Measurements from ENCODE around the gene TMTC2. TPM values are rescaled to one million over a fixed set of nuclear protein-coding genes. Genes with fewer than 3 reads are reported as not detected.
A peak's percentile ranks its signal among the peaks of the same experiment; 100 is the strongest.

The TMTC2 gene
- total and polyA plus RNA-seq, 2 donors: 3.0 to 5.1 TPM

DNA sequence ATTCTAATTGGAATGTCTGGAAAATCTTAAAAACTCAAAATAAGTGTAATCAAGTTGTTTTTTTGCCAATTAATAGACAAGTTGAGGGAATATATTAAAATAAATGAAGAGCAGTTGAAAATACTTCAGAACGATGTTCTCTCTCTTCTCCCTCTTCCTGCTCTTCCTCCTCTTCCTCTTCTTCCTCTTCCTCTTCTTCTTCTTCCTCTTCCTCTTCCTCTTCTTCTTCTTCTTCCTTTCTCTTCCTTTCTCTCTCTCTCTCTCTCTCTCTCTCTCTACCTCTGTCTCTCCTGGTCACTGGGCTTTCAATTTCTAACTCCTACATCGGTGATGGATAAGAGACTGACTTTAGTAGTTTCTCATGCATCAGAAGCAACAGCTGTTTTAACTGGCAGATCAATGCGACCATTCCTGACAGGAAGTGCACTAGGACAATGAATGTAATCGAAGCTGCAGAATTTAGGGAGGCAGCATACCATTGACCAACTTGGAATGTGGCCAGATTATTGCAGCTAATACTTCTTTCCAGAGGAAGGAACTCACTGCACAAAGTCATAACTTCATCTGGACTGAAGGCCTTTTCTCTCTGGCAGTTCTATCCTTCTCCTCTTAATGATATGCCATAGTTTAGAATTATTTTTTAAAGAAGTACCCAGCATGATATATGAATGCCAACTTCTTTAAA lies 13.8 kb upstream of the TMTC2 start:
- DNase-seq (ENCODE audit: low read depth in 6 of 9, low spot score in 9 of 9): no peak
- Histone ChIP-seq H3K27me3 (ENCODE audit: control insufficient read depth in 2 of 2, insufficient read depth in 1 of 2, low read length in 1 of 2) (no peaks in the 10 kb centered on the region), H3K27ac (ENCODE audit: low read depth in 1 of 2, low read length in 1 of 2) (no peak overlapping the region), H3K4me1 (ENCODE audit: control insufficient read depth in 2 of 2, insufficient read depth in 2 of 2, low read length in 2 of 2) (no peaks in the 10 kb centered on the region), H3K36me3 (ENCODE audit: control insufficient read depth in 2 of 2, insufficient read depth in 2 of 2, low read length in 1 of 2) (no peaks in the 10 kb centered on the region), H3K4me3 (ENCODE audit: low read length in 2 of 2) (no peak overlapping the region), H3K9me3 (ENCODE audit: control insufficient read depth in 2 of 2, insufficient read depth in 1 of 2, low read length in 1 of 2) (no peaks in the 10 kb centered on the region)
- WGBS: 79% methylated on average over 4 of the region's 4 CpGs

DNA sequence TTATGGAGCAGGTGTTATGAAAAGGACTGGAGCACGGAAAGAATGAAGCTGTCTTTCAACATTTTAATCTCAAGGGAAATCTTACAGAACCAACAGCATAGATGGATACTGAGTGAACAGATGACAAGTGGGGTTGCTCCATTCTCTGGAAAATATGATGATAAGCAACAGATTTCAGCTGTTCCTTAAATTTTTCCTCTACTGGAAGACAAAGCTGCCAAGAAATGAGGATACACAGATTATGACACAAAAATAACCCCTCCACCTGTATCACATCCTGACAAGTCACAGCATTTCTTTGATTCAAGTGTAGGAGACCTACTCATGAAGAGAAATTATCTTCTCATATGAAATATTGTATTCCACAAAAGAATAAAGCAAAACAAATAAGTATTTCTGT lies 13.0 kb upstream of the TMTC2 start:
- Histone ChIP-seq H3K27ac (ENCODE audit: low read depth in 1 of 2, low read length in 1 of 2) (no peak overlapping the region), H3K4me1 (ENCODE audit: control insufficient read depth in 2 of 2, insufficient read depth in 2 of 2, low read length in 2 of 2) (no peaks in the 10 kb centered on the region), H3K27me3 (ENCODE audit: control insufficient read depth in 2 of 2, insufficient read depth in 1 of 2, low read length in 1 of 2) (no peaks in the 10 kb centered on the region), H3K4me3 (ENCODE audit: low read length in 2 of 2) (no peak overlapping the region), H3K36me3 (ENCODE audit: control insufficient read depth in 2 of 2, insufficient read depth in 2 of 2, low read length in 1 of 2) (no peaks in the 10 kb centered on the region), H3K9me3 (ENCODE audit: control insufficient read depth in 2 of 2, insufficient read depth in 1 of 2, low read length in 1 of 2) (no peaks in the 10 kb centered on the region)
- DNase-seq (ENCODE audit: low read depth in 6 of 9, low spot score in 9 of 9): no peak
- WGBS: 89% methylated on average over 1 of the region's 1 CpG

DNA sequence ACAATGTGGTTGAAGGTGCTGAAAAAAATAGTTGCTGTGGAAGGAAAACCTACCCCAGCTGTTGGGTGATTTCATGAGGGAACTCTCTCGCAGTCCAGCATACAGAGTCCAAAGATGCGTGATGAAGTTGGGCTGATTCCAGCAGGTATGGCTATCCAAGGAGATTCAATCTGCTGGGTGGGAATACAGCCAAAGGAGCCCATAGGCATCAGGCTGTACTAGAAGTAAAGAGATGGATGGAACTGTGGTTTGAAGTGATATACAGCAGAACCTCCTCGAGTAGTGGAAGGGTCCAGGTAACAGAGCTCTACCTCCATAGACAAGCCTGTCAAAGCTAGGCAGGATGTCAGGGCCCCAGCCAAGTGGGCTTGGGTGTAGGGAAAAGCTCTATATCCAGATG lies 11.5 kb upstream of the TMTC2 start:
- H3K36me3 ChIP-seq (ENCODE audit: control insufficient read depth in 2 of 2, insufficient read depth in 2 of 2, low read length in 1 of 2): no peaks in the 10 kb centered on the region
- H3K9me3 ChIP-seq (ENCODE audit: control insufficient read depth in 2 of 2, insufficient read depth in 1 of 2, low read length in 1 of 2): no peaks in the 10 kb centered on the region
- WGBS: 91% methylated on average over 3 of the region's 3 CpGs
- no peak overlapping the region for H3K4me3 ChIP-seq (ENCODE audit: low read length in 2 of 2)
- no peak overlapping the region for H3K27ac ChIP-seq (ENCODE audit: low read depth in 1 of 2, low read length in 1 of 2)
- no peaks in the 10 kb centered on the region for H3K4me1 ChIP-seq (ENCODE audit: control insufficient read depth in 2 of 2, insufficient read depth in 2 of 2, low read length in 2 of 2)
- no peak for DNase-seq (ENCODE audit: low read depth in 6 of 9, low spot score in 9 of 9)
- H3K27me3 ChIP-seq (ENCODE audit: control insufficient read depth in 2 of 2, insufficient read depth in 1 of 2, low read length in 1 of 2): no peaks in the 10 kb centered on the region

DNA sequence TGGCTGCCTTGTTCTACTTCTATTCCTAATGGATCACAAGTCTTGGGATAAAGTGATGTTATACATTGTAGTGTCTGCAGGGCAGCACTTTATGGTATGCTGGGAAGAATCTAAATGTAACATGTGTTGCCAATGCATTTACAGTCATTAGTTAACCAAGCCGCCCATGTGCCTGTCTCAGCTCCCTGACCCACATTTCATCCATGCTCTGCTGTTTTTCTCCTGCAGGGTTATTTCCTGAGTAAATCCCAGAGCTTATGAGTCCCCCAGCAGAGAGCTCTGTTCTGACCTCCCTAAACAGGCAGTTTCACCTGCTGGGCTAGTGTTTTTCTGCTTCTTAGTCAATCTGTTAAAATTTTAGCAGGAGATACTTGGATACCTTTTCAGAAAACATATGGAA lies 4.4 kb upstream of the TMTC2 start:
- no peak overlapping the region for H3K4me3 ChIP-seq (ENCODE audit: low read length in 2 of 2)
- H3K4me1 ChIP-seq (ENCODE audit: control insufficient read depth in 2 of 2, insufficient read depth in 2 of 2, low read length in 2 of 2): peaks cover 0 to 6% of the 10 kb centered on the region in 2 donors
- H3K9me3 ChIP-seq (ENCODE audit: control insufficient read depth in 2 of 2, insufficient read depth in 1 of 2, low read length in 1 of 2): no peaks in the 10 kb centered on the region
- DNase-seq (ENCODE audit: low read depth in 6 of 9, low spot score in 9 of 9): no peak
- WGBS: 94% methylated on average over 1 of the region's 1 CpG
- no peaks in the 10 kb centered on the region for H3K36me3 ChIP-seq (ENCODE audit: control insufficient read depth in 2 of 2, insufficient read depth in 2 of 2, low read length in 1 of 2)
- H3K27me3 ChIP-seq (ENCODE audit: control insufficient read depth in 2 of 2, insufficient read depth in 1 of 2, low read length in 1 of 2): peaks cover under 1 to 3% of the 10 kb centered on the region in 2 donors
- no peak overlapping the region for H3K27ac ChIP-seq (ENCODE audit: low read depth in 1 of 2, low read length in 1 of 2)

DNA sequence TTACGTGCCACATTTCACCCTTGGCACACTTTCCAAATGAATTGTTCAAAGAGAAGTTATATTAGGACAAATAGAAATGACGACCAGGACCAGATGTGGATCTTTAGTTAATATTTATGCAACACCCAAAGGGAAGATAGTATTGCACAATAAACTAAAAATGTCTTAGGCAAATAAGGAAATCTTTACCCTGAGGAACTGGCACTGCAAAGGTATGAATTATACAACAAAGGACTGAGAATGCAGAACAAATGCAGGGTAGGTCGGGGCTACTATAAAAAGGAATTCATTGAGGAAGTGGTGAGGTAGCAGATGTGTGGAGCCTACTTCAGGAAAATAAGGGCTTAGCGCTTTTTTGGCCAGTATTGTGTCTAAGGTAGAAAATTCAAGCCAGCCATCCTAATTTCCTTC lies 3.9 kb upstream of the TMTC2 start:
- no peak for DNase-seq (ENCODE audit: low read depth in 6 of 9, low spot score in 9 of 9)
- 9% methylated on average over 4 of the region's 4 CpGs for WGBS
- H3K4me3 ChIP-seq (ENCODE audit: low read length in 2 of 2): no peak overlapping the region
- H3K9me3 ChIP-seq (ENCODE audit: control insufficient read depth in 2 of 2, insufficient read depth in 1 of 2, low read length in 1 of 2): no peaks in the 10 kb centered on the region
- H3K4me1 ChIP-seq (ENCODE audit: control insufficient read depth in 2 of 2, insufficient read depth in 2 of 2, low read length in 2 of 2): peaks cover 2 to 10% of the 10 kb centered on the region in 2 donors
- peaks cover 5% of the 10 kb centered on the region in 2 donors for H3K27me3 ChIP-seq (ENCODE audit: control insufficient read depth in 2 of 2, insufficient read depth in 1 of 2, low read length in 1 of 2)
- H3K36me3 ChIP-seq (ENCODE audit: control insufficient read depth in 2 of 2, insufficient read depth in 2 of 2, low read length in 1 of 2): no peaks in the 10 kb centered on the region
- no peak overlapping the region for H3K27ac ChIP-seq (ENCODE audit: low read depth in 1 of 2, low read length in 1 of 2)

DNA sequence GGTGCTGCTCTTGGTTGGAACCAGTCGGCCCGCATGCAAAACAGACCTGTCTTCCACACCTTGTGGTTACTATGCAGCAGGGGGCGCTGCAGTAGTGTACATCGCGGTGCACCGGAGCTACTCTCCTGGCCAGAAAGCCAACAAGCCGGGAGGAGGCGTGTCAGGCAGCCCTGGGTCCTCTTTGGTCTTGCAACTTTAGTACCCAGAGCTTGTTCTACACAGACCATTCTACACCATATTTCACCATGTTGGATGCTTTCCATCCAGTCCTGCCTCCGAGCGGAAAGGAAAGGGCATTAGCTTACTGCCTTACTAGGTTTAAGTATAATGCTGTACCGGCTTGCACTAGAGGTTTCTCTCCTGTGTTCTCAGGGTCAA lies 927 bp upstream of the TMTC2 start:
- H3K4me1 ChIP-seq (ENCODE audit: control insufficient read depth in 2 of 2, insufficient read depth in 2 of 2, low read length in 2 of 2): peaks cover 7 to 13% of the 10 kb centered on the region in 2 donors
- peak overlapping the region; percentile 64 to 76 for H3K4me3 ChIP-seq (ENCODE audit: low read length in 2 of 2)
- no peaks in the 10 kb centered on the region for H3K9me3 ChIP-seq (ENCODE audit: control insufficient read depth in 2 of 2, insufficient read depth in 1 of 2, low read length in 1 of 2)
- H3K27me3 ChIP-seq (ENCODE audit: control insufficient read depth in 2 of 2, insufficient read depth in 1 of 2, low read length in 1 of 2): peaks cover 5 to 11% of the 10 kb centered on the region in 2 donors
- peak overlapping the region; percentile 70 to 87 for H3K27ac ChIP-seq (ENCODE audit: low read depth in 1 of 2, low read length in 1 of 2)
- 1% methylated on average over 11 of the region's 11 CpGs for WGBS
- H3K36me3 ChIP-seq (ENCODE audit: control insufficient read depth in 2 of 2, insufficient read depth in 2 of 2, low read length in 1 of 2): no peaks in the 10 kb centered on the region
- peak; percentile 64 to 92 (median 79) for DNase-seq (ENCODE audit: low read depth in 6 of 9, low spot score in 9 of 9)

DNA sequence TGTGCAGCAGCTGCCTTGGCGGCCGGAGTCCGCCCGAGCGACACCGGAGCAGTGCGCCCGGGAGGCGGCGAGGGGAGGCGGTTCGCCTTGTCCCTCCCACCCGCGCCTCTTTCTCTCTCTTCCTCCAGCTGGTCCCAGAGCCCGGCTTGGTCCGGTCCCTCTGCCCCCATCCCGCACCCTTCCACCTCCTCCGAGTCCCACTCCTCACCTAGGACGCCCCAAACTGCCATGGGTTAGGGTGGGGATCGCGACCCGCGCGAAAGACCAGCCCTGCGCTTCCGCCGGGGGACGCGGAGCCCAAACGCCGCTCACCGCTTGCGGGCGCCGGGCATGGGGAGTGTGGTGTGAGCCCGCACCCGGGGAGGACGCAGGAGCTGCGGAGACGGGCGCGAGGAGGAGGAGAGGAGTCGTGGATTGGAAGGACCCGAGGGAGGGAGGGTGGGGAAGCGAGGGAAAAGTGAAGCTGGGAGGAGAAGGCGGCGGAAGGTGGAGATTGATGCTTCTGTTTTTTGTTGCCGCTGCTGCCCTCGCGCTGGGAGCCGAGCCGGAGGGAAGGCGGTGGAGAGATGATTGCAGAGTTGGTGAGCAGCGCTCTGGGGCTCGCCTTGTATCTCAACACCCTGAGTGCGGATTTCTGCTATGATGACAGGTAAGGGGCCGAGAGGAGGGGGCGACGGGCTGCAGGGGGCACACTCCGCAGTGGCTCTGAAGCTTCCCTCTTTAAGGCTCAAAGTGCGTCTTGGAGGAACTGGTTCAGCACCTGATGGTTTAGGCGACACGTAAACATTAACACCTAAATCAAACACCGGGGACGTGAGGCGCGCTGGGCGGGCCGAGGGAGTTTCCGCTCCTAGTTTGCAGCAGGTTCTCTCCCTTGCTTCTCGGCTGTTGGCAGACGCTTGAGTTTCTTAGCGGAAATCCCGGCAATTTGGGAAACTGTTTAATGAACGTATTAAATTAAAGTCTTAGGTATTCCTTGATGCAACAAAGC lies 610 bp downstream of the TMTC2 start:
- Histone ChIP-seq H3K27ac (ENCODE audit: low read depth in 1 of 2, low read length in 1 of 2) (peak overlapping the region; percentile 80 to 82), H3K4me3 (ENCODE audit: low read length in 2 of 2) (peak overlapping the region; percentile 64 to 76), H3K36me3 (ENCODE audit: control insufficient read depth in 2 of 2, insufficient read depth in 2 of 2, low read length in 1 of 2) (no peaks in the 10 kb centered on the region), H3K9me3 (ENCODE audit: control insufficient read depth in 2 of 2, insufficient read depth in 1 of 2, low read length in 1 of 2) (no peaks in the 10 kb centered on the region), H3K4me1 (ENCODE audit: control insufficient read depth in 2 of 2, insufficient read depth in 2 of 2, low read length in 2 of 2) (peaks cover 7 to 13% of the 10 kb centered on the region in 2 donors), H3K27me3 (ENCODE audit: control insufficient read depth in 2 of 2, insufficient read depth in 1 of 2, low read length in 1 of 2) (peaks cover 5 to 11% of the 10 kb centered on the region in 2 donors)
- under 1% methylated on average over 75 of the region's 75 CpGs for WGBS
- DNase-seq (ENCODE audit: low read depth in 6 of 9, low spot score in 9 of 9): peak; percentile 11 to 64 (median 39)

DNA sequence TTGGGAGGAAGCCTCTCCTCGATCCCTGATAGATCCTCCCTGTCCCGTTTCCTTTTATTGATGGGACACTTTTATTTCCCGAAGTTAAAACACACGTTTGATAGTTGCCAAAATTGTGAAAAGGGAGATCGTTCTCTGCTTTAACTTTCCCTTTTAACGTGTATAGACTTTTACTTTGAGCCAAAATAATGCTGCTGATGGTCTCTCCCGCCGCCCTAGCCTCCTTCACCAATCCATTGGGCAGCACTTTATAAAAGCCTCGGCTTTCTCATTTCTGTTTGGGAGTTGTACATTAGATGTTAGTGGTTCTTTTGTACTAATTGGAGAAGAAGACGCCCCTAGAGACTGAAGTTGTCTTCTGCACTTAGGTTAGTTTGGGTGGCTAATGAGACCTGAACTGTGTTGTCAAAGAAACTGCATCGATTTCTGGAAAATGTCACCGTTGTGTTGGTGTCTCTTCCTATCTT lies 1.4 kb downstream of the TMTC2 start:
- H3K4me1 ChIP-seq (ENCODE audit: control insufficient read depth in 2 of 2, insufficient read depth in 2 of 2, low read length in 2 of 2): peaks cover 7 to 13% of the 10 kb centered on the region in 2 donors
- peak overlapping the region; percentile 64 to 76 for H3K4me3 ChIP-seq (ENCODE audit: low read length in 2 of 2)
- peak in 3 of 9 donors; percentile 0 to 19 (median 1) for DNase-seq (ENCODE audit: low read depth in 6 of 9, low spot score in 9 of 9)
- H3K9me3 ChIP-seq (ENCODE audit: control insufficient read depth in 2 of 2, insufficient read depth in 1 of 2, low read length in 1 of 2): no peaks in the 10 kb centered on the region
- peaks cover 5 to 11% of the 10 kb centered on the region in 2 donors for H3K27me3 ChIP-seq (ENCODE audit: control insufficient read depth in 2 of 2, insufficient read depth in 1 of 2, low read length in 1 of 2)
- H3K27ac ChIP-seq (ENCODE audit: low read depth in 1 of 2, low read length in 1 of 2): peak overlapping the region in 1 of 2 donors; percentile 40
- no peaks in the 10 kb centered on the region for H3K36me3 ChIP-seq (ENCODE audit: control insufficient read depth in 2 of 2, insufficient read depth in 2 of 2, low read length in 1 of 2)
- WGBS: 11% methylated on average over 12 of the region's 12 CpGs

DNA sequence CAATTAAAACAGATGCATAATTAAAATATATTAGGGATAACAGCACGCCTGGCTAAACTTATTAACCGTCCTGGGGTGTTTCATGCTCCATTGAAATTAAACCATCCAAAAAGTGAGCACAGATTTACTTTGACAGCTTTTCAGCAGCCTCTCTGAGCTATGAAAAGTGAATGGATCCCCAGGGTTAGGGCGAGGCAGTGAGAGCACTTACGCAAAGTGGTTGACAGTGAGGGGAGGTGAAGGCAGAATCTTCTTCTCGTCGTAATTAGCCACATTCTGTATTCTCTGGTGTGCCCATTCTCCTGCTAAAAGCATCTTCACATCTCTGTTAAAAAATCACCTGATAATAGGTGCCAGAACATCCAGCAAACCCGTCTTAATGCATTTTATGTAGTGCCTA lies 1.9 kb downstream of the TMTC2 start:
- 92% methylated on average over 7 of the region's 7 CpGs for WGBS
- peaks cover 5 to 11% of the 10 kb centered on the region in 2 donors for H3K27me3 ChIP-seq (ENCODE audit: control insufficient read depth in 2 of 2, insufficient read depth in 1 of 2, low read length in 1 of 2)
- peaks cover 7 to 13% of the 10 kb centered on the region in 2 donors for H3K4me1 ChIP-seq (ENCODE audit: control insufficient read depth in 2 of 2, insufficient read depth in 2 of 2, low read length in 2 of 2)
- H3K27ac ChIP-seq (ENCODE audit: low read depth in 1 of 2, low read length in 1 of 2): no peak overlapping the region
- no peaks in the 10 kb centered on the region for H3K9me3 ChIP-seq (ENCODE audit: control insufficient read depth in 2 of 2, insufficient read depth in 1 of 2, low read length in 1 of 2)
- H3K36me3 ChIP-seq (ENCODE audit: control insufficient read depth in 2 of 2, insufficient read depth in 2 of 2, low read length in 1 of 2): no peaks in the 10 kb centered on the region
- DNase-seq (ENCODE audit: low read depth in 6 of 9, low spot score in 9 of 9): no peak
- H3K4me3 ChIP-seq (ENCODE audit: low read length in 2 of 2): no peak overlapping the region

Measured in thymus (tissue), 11 donors.